Ovary (tissue), 9 donors: ENCODE results near the gene MSH4. TPM values are rescaled to one million over a fixed set of nuclear protein-coding genes. Genes with fewer than 3 reads are reported as not detected.

ENCODE experiments used
- DNase-seq, 5 donors: peaks; one replicate each; pipeline ENCODE4 v3.0.0-alpha.2; 2019 to 2020
- H3K27ac ChIP-seq, 2 donors: fragments of 200-600 bp; one replicate each; pipeline versions ENCODE4 v1.5.1 to v1.8.0; 2019 to 2022
- H3K27me3 ChIP-seq: fragments of 200-600 bp; one replicate; pipeline ENCODE4 v1.8.0; 2022
- H3K36me3 ChIP-seq: fragments of 200-600 bp; sonication (generic); one replicate; pipeline ENCODE4 v1.5.1; 2019
- H3K4me1 ChIP-seq: one replicate; pipeline ENCODE4 v1.8.1; 2013; ENCODE audit warnings: mild to moderate bottlenecking, moderate library complexity; ENCODE audit not compliant: insufficient read depth
- H3K4me3 ChIP-seq: fragments of 200-600 bp; sonication (generic); one replicate; pipeline ENCODE4 v1.5.1; 2017
- H3K9me3 ChIP-seq, 2 donors: fragments of 200-600 bp in 1 of 2; sonication (generic) in 1 of 2; one replicate each; pipeline versions ENCODE4 v1.5.1 to v1.8.1; 2013 to 2019; ENCODE audit warnings: mild to moderate bottlenecking in 1 of 2, moderate library complexity in 1 of 2
- EP300 ChIP-seq: sonication (generic); formaldehyde crosslinking; IDR thresholded peaks from one replicate; pipeline ENCODE4 v1.6.1; 2017; ENCODE audit warnings: antibody characterized with exemption
- POLR2A ChIP-seq: fragments of 450-650 bp; IDR thresholded peaks from one replicate; pipeline ENCODE4 v1.6.1; 2017; ENCODE audit warnings: antibody characterized with exemption, mild to moderate bottlenecking, moderate library complexity
- WGBS, 3 donors: extraction: QIAGEN DNeasy Blood & Tissue Kit in 1 of 3; methylation state at CpG; one replicate each; pipeline versions ENCODE4 v1.1.5 to v1.1.7; 2013 to 2017; 5-methylcytosine and 5-hydroxymethylcytosine counted together
- intact Hi-C, 4 donors: fragments of 100-400 bp; cut with DNase I; formaldehyde crosslinking; loops; one replicate each; pipeline versions ENCODE4 v1.11.0 to v1.15.1; 2022 to 2023
- polyA plus RNA-seq, 2 donors: library from polyadenylated mRNA; stranded (reverse); fragments of 200-250 nt in 1 of 2; fragments of 350-450 nt in 1 of 2; fragmentation: Illumina TruSeq in 1 of 2; extraction: RNeasy Lipid Tissue Mini Kit (QIAGEN cat#74804) in 1 of 2; gene quantifications; one replicate each; pipeline ENCODE4 v1.2.3, GENCODE V29; 2013 to 2014
- total RNA-seq, 7 donors: library from RNA; depleted of rRNA in 2 of 7; stranded (reverse); fragments of >200 nt in 2 of 7; fragmentation: NEBNext Ultra II Directional in 3 of 7; extraction: Animal tissue kit (Norgen Biotek cat#: 25700) in 3 of 7; gene quantifications; one replicate each; pipeline versions ENCODE4 v1.1.0 to v1.2.4, GENCODE V29; 2016 to 2023
- TF ChIP-seq, protein P1 (sequence below), 3 donors: fragments of 450-650 bp in 2 of 3; fragments of 200-600 bp in 1 of 3; IDR thresholded peaks; one replicate each; pipeline versions ENCODE4 v1.5.1 to v1.8.0; 2016 to 2022; ENCODE audit warnings: antibody characterized with exemption in 3 of 3, mild to moderate bottlenecking in 1 of 3
- donor health status: DM: no; HTN: no; CAD: no; lungs with moderate emphysema.
- donor health status: DM: no; HTN: no; CAD: no.
- donor health status: Bipolar disorder and iron deficiency.
- donor health status: DM: yes; HTN: yes; CAD: no.
- donor health status: DM: no; HTN: no; CAD: no.
- donor health status: DM: yes; HTN: yes; CAD: no.

The MSH4 gene
- total and polyA plus RNA-seq, 9 donors, result 0.07 to 0.88 (median 0.53) TPM

DNA sequence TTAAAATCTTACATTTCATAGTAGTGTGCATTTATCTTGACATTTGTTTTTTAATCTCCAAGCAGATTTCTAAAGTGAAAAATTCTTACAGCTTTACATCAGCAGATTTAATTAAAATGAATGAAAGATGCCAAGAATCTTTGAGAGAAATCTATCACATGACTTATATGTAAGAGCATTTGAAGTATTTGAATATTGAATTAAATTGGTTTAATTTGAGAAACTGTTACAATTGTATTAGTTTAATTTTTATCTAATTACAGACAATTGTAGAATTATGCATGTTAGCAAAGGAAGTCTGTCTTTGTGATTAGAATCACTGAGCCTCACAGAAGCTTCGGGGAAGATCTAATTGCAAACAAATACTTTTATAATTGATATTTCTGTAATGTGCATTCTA lies 83.3 kb downstream of the MSH4 start:
- TF ChIP-seq EP300, result no peak
- TF ChIP-seq, protein P1, sequence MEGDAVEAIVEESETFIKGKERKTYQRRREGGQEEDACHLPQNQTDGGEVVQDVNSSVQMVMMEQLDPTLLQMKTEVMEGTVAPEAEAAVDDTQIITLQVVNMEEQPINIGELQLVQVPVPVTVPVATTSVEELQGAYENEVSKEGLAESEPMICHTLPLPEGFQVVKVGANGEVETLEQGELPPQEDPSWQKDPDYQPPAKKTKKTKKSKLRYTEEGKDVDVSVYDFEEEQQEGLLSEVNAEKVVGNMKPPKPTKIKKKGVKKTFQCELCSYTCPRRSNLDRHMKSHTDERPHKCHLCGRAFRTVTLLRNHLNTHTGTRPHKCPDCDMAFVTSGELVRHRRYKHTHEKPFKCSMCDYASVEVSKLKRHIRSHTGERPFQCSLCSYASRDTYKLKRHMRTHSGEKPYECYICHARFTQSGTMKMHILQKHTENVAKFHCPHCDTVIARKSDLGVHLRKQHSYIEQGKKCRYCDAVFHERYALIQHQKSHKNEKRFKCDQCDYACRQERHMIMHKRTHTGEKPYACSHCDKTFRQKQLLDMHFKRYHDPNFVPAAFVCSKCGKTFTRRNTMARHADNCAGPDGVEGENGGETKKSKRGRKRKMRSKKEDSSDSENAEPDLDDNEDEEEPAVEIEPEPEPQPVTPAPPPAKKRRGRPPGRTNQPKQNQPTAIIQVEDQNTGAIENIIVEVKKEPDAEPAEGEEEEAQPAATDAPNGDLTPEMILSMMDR (IDR thresholded peaks at IDR 0.05), result no peak
- TF ChIP-seq POLR2A, result no peak
- Histone ChIP-seq H3K9me3 (no peaks in the 10 kb centered on the region), H3K4me3 (no peak overlapping the region), H3K27me3 (no peaks in the 10 kb centered on the region), H3K27ac (no peak overlapping the region), H3K4me1 (no peaks in the 10 kb centered on the region), H3K36me3 (no peaks in the 10 kb centered on the region)
- WGBS, 3 donors, result 78 to 85% (median 82%) methylated on average over 1 of the region's 1 CpG
- intact Hi-C loops, result loop anchor here in 1 of 4 donors (10.0 kb wide), 1 partner anchor 585 kb away; no protein-coding TSS in a partner anchor
- no peak for DNase-seq

DNA sequence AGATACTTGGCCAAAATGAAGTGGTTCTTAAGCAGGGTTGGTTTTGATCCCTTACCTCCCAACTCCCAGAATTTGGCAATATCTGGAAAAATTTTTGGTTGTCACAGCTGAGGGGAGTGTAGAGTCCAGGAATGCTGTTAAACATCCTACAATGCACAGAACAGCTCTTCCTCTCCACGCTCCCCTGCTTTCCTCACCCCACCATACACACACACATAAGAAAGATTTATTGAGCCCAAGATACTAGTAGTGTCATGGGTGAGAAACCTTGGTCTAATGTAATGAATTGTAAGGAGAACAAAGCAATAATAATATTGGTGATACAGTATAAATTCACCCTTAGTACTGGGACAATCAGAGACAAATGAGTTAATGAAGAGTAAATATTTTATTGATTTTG lies 87.8 kb downstream of the MSH4 start:
- DNase-seq, result no peak
- intact Hi-C loops, result no loop called here
- WGBS, 3 donors, result 39 to 50% (median 47%) methylated on average over 1 of the region's 1 CpG
- TF ChIP-seq, protein P1 (IDR thresholded peaks at IDR 0.05), result no peak
- no peak for TF ChIP-seq POLR2A
- H3K27ac ChIP-seq, result no peak overlapping the region
- H3K4me1 ChIP-seq, result no peaks in the 10 kb centered on the region
- no peaks in the 10 kb centered on the region for H3K9me3 ChIP-seq
- no peaks in the 10 kb centered on the region for H3K27me3 ChIP-seq
- no peaks in the 10 kb centered on the region for H3K36me3 ChIP-seq
- H3K4me3 ChIP-seq, result no peak overlapping the region

DNA sequence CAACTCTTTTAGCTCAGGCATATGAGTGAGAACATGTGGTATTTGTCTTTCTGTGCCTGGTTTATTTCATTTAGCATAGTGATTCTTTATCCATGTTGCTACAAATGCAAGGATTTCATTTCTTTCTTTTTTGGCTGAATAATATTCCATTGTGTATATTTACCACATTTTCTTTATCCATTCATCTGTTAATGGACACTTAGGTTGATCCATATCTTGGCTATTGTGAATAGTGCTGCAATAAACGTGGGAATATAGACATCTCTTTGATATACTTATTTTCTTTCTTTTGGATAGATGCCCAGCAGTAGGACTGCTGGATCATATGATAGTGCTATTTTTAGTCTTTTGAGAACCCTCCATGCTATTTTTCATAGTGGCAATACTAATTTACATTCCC lies 104.7 kb downstream of the MSH4 start:
- Histone ChIP-seq H3K27ac (no peak overlapping the region), H3K9me3 (no peaks in the 10 kb centered on the region), H3K27me3 (no peaks in the 10 kb centered on the region), H3K4me3 (no peak overlapping the region), H3K36me3 (no peaks in the 10 kb centered on the region), H3K4me1 (no peaks in the 10 kb centered on the region)
- DNase-seq, result no peak
- TF ChIP-seq EP300 (no peak), POLR2A (no peak)
- TF ChIP-seq, protein P1 (IDR thresholded peaks at IDR 0.05), result no peak
- 25 to 42% (median 29%) methylated on average over 1 of the region's 1 CpG for WGBS, 3 donors
- intact Hi-C loops, result no loop called here

DNA sequence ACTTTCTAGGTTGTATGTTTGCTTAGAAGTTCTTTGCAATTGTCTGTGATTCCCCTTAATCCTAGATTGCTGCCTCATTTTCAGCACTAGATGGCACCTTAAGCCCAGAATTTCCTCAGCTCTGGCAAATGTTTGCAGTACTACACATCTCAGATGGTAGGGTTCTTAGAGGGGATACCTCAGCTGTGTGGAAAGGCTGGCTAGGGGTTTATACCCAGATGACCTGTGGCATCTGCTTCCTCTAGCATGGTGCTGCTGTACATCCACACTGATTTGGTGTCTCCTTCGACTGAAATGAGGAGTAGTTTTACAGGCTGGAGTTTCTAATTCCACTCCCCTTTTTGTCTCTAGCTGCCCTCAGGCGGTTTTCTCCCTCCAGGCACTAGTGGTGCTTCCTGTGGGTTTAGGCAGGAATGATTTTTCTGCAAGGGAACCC lies 112.1 kb downstream of the MSH4 start:
- no peak for DNase-seq
- intact Hi-C loops, result no loop called here
- H3K27me3 ChIP-seq, result no peaks in the 10 kb centered on the region
- H3K27ac ChIP-seq, result no peak overlapping the region
- H3K4me3 ChIP-seq, result no peak overlapping the region
- TF ChIP-seq EP300 (no peak), POLR2A (no peak)
- TF ChIP-seq, protein P1 (IDR thresholded peaks at IDR 0.05), result no peak
- WGBS, 3 donors, result 43 to 48% (median 47%) methylated on average over 2 of the region's 2 CpGs
- H3K36me3 ChIP-seq, result no peaks in the 10 kb centered on the region
- no peaks in the 10 kb centered on the region for H3K9me3 ChIP-seq
- H3K4me1 ChIP-seq, result no peaks in the 10 kb centered on the region

DNA sequence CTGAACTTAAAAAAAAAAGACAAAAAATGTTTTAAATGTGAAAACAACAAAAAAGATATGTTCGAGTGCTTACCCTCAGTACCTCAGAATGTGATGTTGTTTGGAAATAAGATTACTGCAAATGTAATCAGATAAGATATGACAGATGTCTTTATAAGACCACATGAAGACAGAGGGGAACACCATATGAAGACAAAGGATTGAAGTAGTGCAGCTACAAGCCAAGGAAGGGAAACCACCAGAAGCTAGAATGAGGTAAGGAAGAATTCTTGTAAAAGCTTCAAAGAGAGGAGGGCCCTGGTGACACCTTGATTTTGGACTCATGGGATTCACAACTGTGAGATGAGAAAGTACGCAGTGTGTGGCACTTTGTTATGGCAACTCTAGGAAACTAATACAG lies 120.2 kb downstream of the MSH4 start:
- intact Hi-C loops, result no loop called here
- Histone ChIP-seq H3K9me3 (no peaks in the 10 kb centered on the region), H3K27ac (no peak overlapping the region), H3K27me3 (peaks cover 2% of the 10 kb centered on the region), H3K4me1 (no peaks in the 10 kb centered on the region), H3K36me3 (no peaks in the 10 kb centered on the region), H3K4me3 (no peak overlapping the region)
- TF ChIP-seq, protein P1 (IDR thresholded peaks at IDR 0.05), result no peak
- TF ChIP-seq POLR2A (no peak), EP300 (no peak)
- DNase-seq, result no peak
- 91 to 94% (median 93%) methylated on average over 2 of the region's 2 CpGs for WGBS, 3 donors
